OCI-LY3 (cell line): ENCODE data around the gene HIC1.

ENCODE experiments used
- CTCF ChIP-seq: fragments of 200-600, 300-600 bp; sonication (generic); IDR thresholded peaks from 2 replicates; pipeline ENCODE4 v1.5.1; 2014; ENCODE audit warnings: antibody characterized with exemption, low read length, low read depth
- EZH2phosphoT487 ChIP-seq: fragments of 200-600 bp; shearing (Covaris generic); IDR thresholded peaks from 2 replicates; pipeline ENCODE4 v1.6.1; 2018; ENCODE audit warnings: antibody characterized with exemption, mixed run types, low read depth

GRCh38 chr17:2071024-2071385 is 16.1 kb downstream of the HIC1 start:
- no peak for TF ChIP-seq CTCF
- no peak for TF ChIP-seq EZH2phosphoT487
